ENCODE data around the gene C5orf22.
"Not testable (repeated sequence)": the region's sequence is repeated elsewhere in the genome, so short reads cannot be mapped to it uniquely, and the experiment has no call there.

The C5orf22 gene

GRCh38 chr5:31556461-31556860, 24.4 kb downstream of the C5orf22 start:
- no peak for DNase-seq

- DNase-seq = no peak
Measured at GRCh38 chr5:31559942-31560341, 27.8 kb downstream of the C5orf22 start.

GRCh38 chr5:31561946-31562345, 29.8 kb downstream of the C5orf22 start:
- no peak for DNase-seq

GRCh38 chr5:31563216-31563615, 31.1 kb downstream of the C5orf22 start:
- DNase-seq = no peak

- DNase-seq = not testable (repeated sequence)
Measured at GRCh38 chr5:31566362-31566761, 34.3 kb downstream of the C5orf22 start.

- DNase-seq = no peak
Measured at GRCh38 chr5:31568302-31568835, 36.3 kb downstream of the C5orf22 start.

- DNase-seq = no peak
Measured at GRCh38 chr5:31569068-31569467, 37.0 kb downstream of the C5orf22 start.

- no peak for DNase-seq
Measured at GRCh38 chr5:31573494-31574142, 41.5 kb downstream of the C5orf22 start.

GRCh38 chr5:31574772-31575171, 42.7 kb downstream of the C5orf22 start:
- DNase-seq = no peak

GRCh38 chr5:31577438-31577837, 45.3 kb downstream of the C5orf22 start:
- DNase-seq = no peak

- DNase-seq = no peak
Measured at GRCh38 chr5:31579558-31579957, 47.5 kb downstream of the C5orf22 start.

GRCh38 chr5:31581498-31582099, 49.5 kb downstream of the C5orf22 start:
- no peak for DNase-seq

- DNase-seq = no peak
Measured at GRCh38 chr5:31583129-31583528, 51.0 kb downstream of the C5orf22 start.

GRCh38 chr5:31585166-31585894, 53.2 kb downstream of the C5orf22 start:
- DNase-seq = no peak

- DNase-seq = no peak
Measured at GRCh38 chr5:31585895-31586270, 53.8 kb downstream of the C5orf22 start.

GRCh38 chr5:31587546-31587945, 55.4 kb downstream of the C5orf22 start:
- no peak for DNase-seq

GRCh38 chr5:31593665-31594064, 61.6 kb downstream of the C5orf22 start:
- DNase-seq = no peak

- no peak for DNase-seq
Measured at GRCh38 chr5:31596354-31596753, 64.3 kb downstream of the C5orf22 start.

- DNase-seq = no peak
Measured at GRCh38 chr5:31598640-31599611, 66.8 kb downstream of the C5orf22 start.

- DNase-seq = not testable (repeated sequence)
Measured at GRCh38 chr5:31602305-31602704, 70.2 kb downstream of the C5orf22 start.

- DNase-seq = no peak
Measured at GRCh38 chr5:31604240-31604639, 72.1 kb downstream of the C5orf22 start.

GRCh38 chr5:31604644-31605043, 72.5 kb downstream of the C5orf22 start:
- DNase-seq = no peak

All from NCI-H510A (cell line).